ENCODE data around the gene MCCD1. TPM values are rescaled to one million over a fixed set of nuclear protein-coding genes. Genes with fewer than 3 reads are reported as not detected.
A peak's percentile ranks its signal among the peaks of the same experiment; 100 is the strongest.
"Not testable (repeated sequence)": the region's sequence is repeated elsewhere in the genome, so short reads cannot be mapped to it uniquely, and the experiment has no call there.

The MCCD1 gene
- total RNA-seq, 2 donors from 2014 or later: not detected

GRCh38 chr6:31502586-31502985 lies 26.2 kb upstream of the MCCD1 start:
- no peak for DNase-seq
- no peak for ATAC-seq
- intact Hi-C loops (cut with DNase I, micrococcal nuclease): no loop called here

GRCh38 chr6:31509036-31509435 lies 19.7 kb upstream of the MCCD1 start:
- DNase-seq; intact Hi-C loops (cut with DNase I, micrococcal nuclease); ATAC-seq: not testable (repeated sequence)

- intact Hi-C loops (cut with DNase I, micrococcal nuclease): no loop called here
- DNase-seq (no peak), ATAC-seq (no peak)
These were observed 18.8 kb upstream of the MCCD1 start for GRCh38 chr6:31510007-31510406.

GRCh38 chr6:31513456-31514165 lies 15.2 kb upstream of the MCCD1 start:
- intact Hi-C loops (cut with DNase I, micrococcal nuclease): no loop called here
- ATAC-seq (no peak), DNase-seq (no peak)

GRCh38 chr6:31521835-31522234 lies 6.9 kb upstream of the MCCD1 start:
- no peak for ATAC-seq
- intact Hi-C loops (cut with DNase I, micrococcal nuclease): no loop called here

GRCh38 chr6:31525553-31525931 lies 3.2 kb upstream of the MCCD1 start:
- DNase-seq (no peak), ATAC-seq (no peak)
- intact Hi-C loops (cut with DNase I, micrococcal nuclease): no loop called here

More at GRCh38 chr6:31521835-31522234, 6.9 kb upstream of the MCCD1 start:
- DNase-seq: no peak

GRCh38 chr6:31525932-31526591 lies 2.7 kb upstream of the MCCD1 start:
- intact Hi-C loops (cut with DNase I, micrococcal nuclease): no loop called here
- DNase-seq: no peak
- ATAC-seq: no peak

GRCh38 chr6:31528307-31528777 lies 420 bp upstream of the MCCD1 start:
- peak; percentile 6 for ATAC-seq
- intact Hi-C loops (cut with DNase I, micrococcal nuclease): no loop called here
- DNase-seq: no peak

GRCh38 chr6:31529329-31530150 lies 778 bp downstream of the MCCD1 start:
- ATAC-seq (peak; percentile 24), DNase-seq (no peak)
- intact Hi-C loops (cut with DNase I, micrococcal nuclease): no loop called here

- no peak for DNase-seq
- ATAC-seq: no peak
- intact Hi-C loops (cut with DNase I, micrococcal nuclease): no loop called here
These were observed 1.9 kb downstream of the MCCD1 start for GRCh38 chr6:31530659-31531058.

GRCh38 chr6:31531162-31531561 lies 2.4 kb downstream of the MCCD1 start:
- ATAC-seq (no peak), DNase-seq (no peak)
- intact Hi-C loops (cut with DNase I, micrococcal nuclease): no loop called here

- no peak for DNase-seq
- no peak for ATAC-seq
- intact Hi-C loops (cut with DNase I, micrococcal nuclease): no loop called here
These were observed 3.2 kb downstream of the MCCD1 start for GRCh38 chr6:31531771-31532643.

- DNase-seq (no peak), ATAC-seq (no peak)
- intact Hi-C loops (cut with DNase I, micrococcal nuclease): no loop called here
These were observed 4.1 kb downstream of the MCCD1 start for GRCh38 chr6:31532644-31533454.

- intact Hi-C loops (cut with DNase I, micrococcal nuclease): no loop called here
- no peak for DNase-seq
- ATAC-seq: no peak
These were observed 4.7 kb downstream of the MCCD1 start for GRCh38 chr6:31533455-31533841.

- intact Hi-C loops (cut with DNase I, micrococcal nuclease): no loop called here
These were observed 5.2 kb downstream of the MCCD1 start for GRCh38 chr6:31534011-31534410.

GRCh38 chr6:31534521-31535040 lies 5.8 kb downstream of the MCCD1 start:
- ATAC-seq (no peak), DNase-seq (no peak)
- intact Hi-C loops (cut with DNase I, micrococcal nuclease): no loop called here

More at GRCh38 chr6:31534011-31534410, 5.2 kb downstream of the MCCD1 start:
- DNase-seq (no peak), ATAC-seq (no peak)

- DNase-seq (no peak), ATAC-seq (no peak)
- intact Hi-C loops (cut with DNase I, micrococcal nuclease): no loop called here
These were observed 7.0 kb downstream of the MCCD1 start for GRCh38 chr6:31535538-31536324.

Measured in left colon (tissue), 2 donors.